Suprapubic skin (tissue), 3 donors: ENCODE data around the gene ADAT2.

Experiments used
- CTCF ChIP-seq, 2 donors: fragments of 200-600 bp in 1 of 2; fragments of 450-650 bp in 1 of 2; sonication (generic) in 1 of 2; IDR thresholded peaks; one replicate each; pipeline ENCODE4 v1.5.1; 2016 to 2019; ENCODE audit warnings: antibody characterized with exemption in 2 of 2, mild to moderate bottlenecking in 1 of 2, moderate library complexity in 1 of 2
- POLR2A ChIP-seq, 2 donors: fragments of 450-650 bp; IDR thresholded peaks; one replicate each; pipeline ENCODE4 v1.6.1; 2017; ENCODE audit warnings: antibody characterized with exemption in 2 of 2, mild to moderate bottlenecking in 2 of 2, moderate library complexity in 2 of 2

- no peak for TF ChIP-seq CTCF (IDR thresholded peaks at IDR 0.05)
- no peak for TF ChIP-seq POLR2A (IDR thresholded peaks at IDR 0.05)
Observed at GRCh38 chr6:143449082-143449713, 1.3 kb downstream of the ADAT2 start.
